Measurements from ENCODE around the gene DGKD.

Gene DGKD

GRCh38 chr2:233453111-233453915 is 99.0 kb downstream of the DGKD start:
- no peak for DNase-seq (ENCODE audit: low read depth)
- no peak overlapping the region for H3K4me3 ChIP-seq (ENCODE audit: low read length)
- TF ChIP-seq, protein P1, sequence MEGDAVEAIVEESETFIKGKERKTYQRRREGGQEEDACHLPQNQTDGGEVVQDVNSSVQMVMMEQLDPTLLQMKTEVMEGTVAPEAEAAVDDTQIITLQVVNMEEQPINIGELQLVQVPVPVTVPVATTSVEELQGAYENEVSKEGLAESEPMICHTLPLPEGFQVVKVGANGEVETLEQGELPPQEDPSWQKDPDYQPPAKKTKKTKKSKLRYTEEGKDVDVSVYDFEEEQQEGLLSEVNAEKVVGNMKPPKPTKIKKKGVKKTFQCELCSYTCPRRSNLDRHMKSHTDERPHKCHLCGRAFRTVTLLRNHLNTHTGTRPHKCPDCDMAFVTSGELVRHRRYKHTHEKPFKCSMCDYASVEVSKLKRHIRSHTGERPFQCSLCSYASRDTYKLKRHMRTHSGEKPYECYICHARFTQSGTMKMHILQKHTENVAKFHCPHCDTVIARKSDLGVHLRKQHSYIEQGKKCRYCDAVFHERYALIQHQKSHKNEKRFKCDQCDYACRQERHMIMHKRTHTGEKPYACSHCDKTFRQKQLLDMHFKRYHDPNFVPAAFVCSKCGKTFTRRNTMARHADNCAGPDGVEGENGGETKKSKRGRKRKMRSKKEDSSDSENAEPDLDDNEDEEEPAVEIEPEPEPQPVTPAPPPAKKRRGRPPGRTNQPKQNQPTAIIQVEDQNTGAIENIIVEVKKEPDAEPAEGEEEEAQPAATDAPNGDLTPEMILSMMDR (conservative IDR thresholded peaks at IDR 0.05; ENCODE audit: low read depth, low read length): no peak

DNA sequence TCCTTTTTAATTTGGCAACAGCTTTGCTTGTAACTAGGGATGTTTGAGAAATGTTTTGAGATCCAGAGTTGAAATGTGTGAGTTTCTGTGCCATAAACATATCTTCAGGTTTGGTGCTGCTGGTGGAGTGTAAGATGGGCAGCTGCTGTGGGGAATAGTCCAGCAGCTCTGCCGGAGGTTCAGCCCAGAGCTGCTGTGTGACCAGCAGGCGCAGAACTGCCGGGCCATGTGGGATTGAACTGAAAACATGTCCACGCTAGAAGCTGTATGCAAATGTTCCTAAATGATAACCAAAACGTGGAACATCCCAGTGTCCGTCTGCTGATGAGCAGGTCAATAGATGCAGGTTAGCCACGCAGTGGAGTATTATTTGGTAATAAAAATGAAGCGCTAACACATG is 99.6 kb downstream of the DGKD start:
- no peak overlapping the region for H3K4me3 ChIP-seq (ENCODE audit: low read length)
- no peak for DNase-seq (ENCODE audit: low read depth)
- TF ChIP-seq, protein P1 (conservative IDR thresholded peaks at IDR 0.05; ENCODE audit: low read depth, low read length): no peak

DNA sequence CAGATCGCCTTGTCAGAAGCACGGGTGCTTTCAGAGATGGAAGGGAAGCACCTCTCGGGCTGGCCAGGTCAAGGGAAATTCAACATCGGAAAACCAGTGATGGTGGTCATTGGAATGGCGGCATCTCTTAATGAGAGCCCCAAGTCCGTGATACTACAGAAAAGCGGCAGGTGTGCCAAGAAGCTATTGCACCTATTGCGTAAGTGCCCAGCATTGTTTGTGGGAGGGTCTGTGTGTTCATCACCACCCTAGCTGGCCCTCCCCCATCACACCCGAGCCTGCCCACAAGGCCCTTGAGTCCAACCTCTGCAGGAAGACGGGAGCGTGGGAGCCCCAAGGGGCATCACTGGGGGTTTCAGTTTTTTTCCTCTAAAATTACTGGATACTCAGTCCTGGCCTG is 100.7 kb downstream of the DGKD start:
- DNase-seq (ENCODE audit: low read depth): no peak
- TF ChIP-seq, protein P1 (conservative IDR thresholded peaks at IDR 0.05; ENCODE audit: low read depth, low read length): no peak
- no peak overlapping the region for H3K4me3 ChIP-seq (ENCODE audit: low read length)

DNA sequence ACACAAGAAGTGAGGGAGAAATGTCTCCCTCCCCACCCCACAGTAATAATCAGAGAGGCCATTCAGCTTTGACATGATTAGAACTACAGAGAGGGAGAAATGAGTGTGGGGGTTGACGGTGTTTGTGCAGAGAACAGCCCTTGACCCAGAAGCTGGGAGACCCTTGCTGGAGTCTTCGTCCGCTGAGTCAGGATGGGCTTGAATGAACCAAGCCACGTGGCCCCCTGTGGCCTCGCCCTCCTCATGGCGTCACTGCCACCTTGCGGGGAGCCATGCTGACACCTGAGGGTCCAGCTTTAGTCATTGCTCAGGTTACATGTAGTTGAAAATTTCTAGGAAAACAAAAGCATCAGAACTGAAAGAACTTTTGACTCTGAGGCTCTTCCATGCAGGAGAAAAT is 101.2 kb downstream of the DGKD start:
- TF ChIP-seq, protein P1 (conservative IDR thresholded peaks at IDR 0.05; ENCODE audit: low read depth, low read length): no peak
- DNase-seq (ENCODE audit: low read depth): no peak
- H3K4me3 ChIP-seq (ENCODE audit: low read length): no peak overlapping the region

GRCh38 chr2:233456111-233456510 is 101.8 kb downstream of the DGKD start:
- DNase-seq (ENCODE audit: low read depth): no peak
- no peak overlapping the region for H3K4me3 ChIP-seq (ENCODE audit: low read length)
- TF ChIP-seq, protein P1 (conservative IDR thresholded peaks at IDR 0.05; ENCODE audit: low read depth, low read length): no peak

GRCh38 chr2:233456934-233457333 is 102.6 kb downstream of the DGKD start:
- no peak overlapping the region for H3K4me3 ChIP-seq (ENCODE audit: low read length)
- DNase-seq (ENCODE audit: low read depth): no peak
- TF ChIP-seq, protein P1 (conservative IDR thresholded peaks at IDR 0.05; ENCODE audit: low read depth, low read length): no peak

- no peak overlapping the region for H3K4me3 ChIP-seq (ENCODE audit: low read length)
- TF ChIP-seq, protein P1 (conservative IDR thresholded peaks at IDR 0.05; ENCODE audit: low read depth, low read length): no peak
- no peak for DNase-seq (ENCODE audit: low read depth)
Measured at GRCh38 chr2:233457356-233457755, 103.1 kb downstream of the DGKD start.
